Measurements from ENCODE around the gene TIGD6. TPM values are rescaled to one million over a fixed set of nuclear protein-coding genes. Genes with fewer than 3 reads are reported as not detected.

TIGD6 gene
- total and polyA plus RNA-seq, 2 donors (not counting 3 experiments of a cell fraction or from before 2014, with no cell fraction given), result 3.6 to 5.4 TPM

GRCh38 chr5:150023136-150023535 is 22.7 kb upstream of the TIGD6 start:
- no peak overlapping the region for H3K4me3 ChIP-seq (replicated peaks in 1 of 3; ENCODE audit: insufficient read depth in 1 of 3, low read depth in 1 of 3, low read length in 3 of 3)
- no peaks in the 10 kb centered on the region for H3K9me1 ChIP-seq (replicated peaks; ENCODE audit: control insufficient read depth, extremely low read depth, insufficient read depth, low read length)
- H3K27me3 ChIP-seq (ENCODE audit: control insufficient read depth in 2 of 2, insufficient read depth in 2 of 2, low read length in 2 of 2), result no peaks in the 10 kb centered on the region
- peaks cover 18 to 21% of the 10 kb centered on the region in 2 experiments for H3K36me3 ChIP-seq (ENCODE audit: control insufficient read depth in 2 of 2, extremely low read depth in 1 of 2, insufficient read depth in 2 of 2, low read length in 2 of 2)
- H4K20me1 ChIP-seq (replicated peaks; ENCODE audit: control insufficient read depth, extremely low read depth, insufficient read depth, low read length), result no peaks in the 10 kb centered on the region
- ChIA-PET POLR2A (interaction anchor here (1.1 to 1.5 kb wide), 2 partner anchors 8 to 59 kb away, joined by 3 to 5 read pairs; no protein-coding TSS in a partner anchor), CTCF (interaction anchor here (0.6 to 2.8 kb wide), 7 partner anchors 11 to 461 kb away, joined by 3 to 16 read pairs (median 9); partner anchors contain the start of genes HMGXB3 and TIGD6)
- peaks cover 4% of the 10 kb centered on the region for H3K79me2 ChIP-seq (ENCODE audit: control insufficient read depth, insufficient read depth, low read length)
- H3K27ac ChIP-seq (ENCODE audit: insufficient read depth, low read depth, low read length), result peak overlapping the region; percentile 92
- TF ChIP-seq FOS (IDR thresholded peaks at IDR 0.05; ENCODE audit: borderline replicate concordance, insufficient read depth, low read length), result no peak
- BruUV-seq (replicated peaks), result no TSS peak
- H3K4me1 ChIP-seq (ENCODE audit: control insufficient read depth, extremely low read depth, insufficient read depth, low read length), result peaks cover 34% of the 10 kb centered on the region
- H3K9ac ChIP-seq (replicated peaks; ENCODE audit: extremely low read depth, insufficient read depth, low read length), result peak overlapping the region; percentile 16
- FAIRE-seq (no peak), DNase-seq (ENCODE audit: low read depth, low spot score) (no peak)
- intact Hi-C loops (cut with micrococcal nuclease), result no loop called here
- H2AFZ ChIP-seq (ENCODE audit: low read depth, low read length), result no peak overlapping the region
- no peak overlapping the region for H3K4me2 ChIP-seq (ENCODE audit: insufficient read depth, low read length)
- H3K9me3 ChIP-seq (replicated peaks; ENCODE audit: control insufficient read depth, insufficient read depth, low read length), result no peaks in the 10 kb centered on the region
- dilution Hi-C loops (cut with MboI; ENCODE audit: extremely low pct_ligation_motif_present, low sequenced_read_pairs), result no loop called here

- Histone ChIP-seq H3K4me2 (ENCODE audit: insufficient read depth, low read length) (peak overlapping the region; percentile 90), H3K27me3 (ENCODE audit: control insufficient read depth in 2 of 2, insufficient read depth in 2 of 2, low read length in 2 of 2) (no peaks in the 10 kb centered on the region), H3K9me1 (replicated peaks; ENCODE audit: control insufficient read depth, extremely low read depth, insufficient read depth, low read length) (no peaks in the 10 kb centered on the region), H3K79me2 (ENCODE audit: control insufficient read depth, insufficient read depth, low read length) (peaks cover 4% of the 10 kb centered on the region), H3K4me1 (ENCODE audit: control insufficient read depth, extremely low read depth, insufficient read depth, low read length) (peaks cover 38% of the 10 kb centered on the region), H2AFZ (ENCODE audit: low read depth, low read length) (no peak overlapping the region), H3K36me3 (ENCODE audit: control insufficient read depth in 2 of 2, extremely low read depth in 1 of 2, insufficient read depth in 2 of 2, low read length in 2 of 2) (peaks cover 18 to 21% of the 10 kb centered on the region in 2 experiments), H3K27ac (ENCODE audit: insufficient read depth, low read depth, low read length) (peak overlapping the region; percentile 92), H3K9me3 (replicated peaks; ENCODE audit: control insufficient read depth, insufficient read depth, low read length) (no peaks in the 10 kb centered on the region), H4K20me1 (replicated peaks; ENCODE audit: control insufficient read depth, extremely low read depth, insufficient read depth, low read length) (no peaks in the 10 kb centered on the region), H3K4me3 (replicated peaks in 1 of 3; ENCODE audit: insufficient read depth in 1 of 3, low read depth in 1 of 3, low read length in 3 of 3) (peak overlapping the region in 1 of 3 experiments; percentile 29), H3K9ac (replicated peaks; ENCODE audit: extremely low read depth, insufficient read depth, low read length) (peak overlapping the region; percentile 87)
- FAIRE-seq (no peak), DNase-seq (ENCODE audit: low read depth, low spot score) (no peak)
- BruUV-seq (replicated peaks), result no TSS peak
- intact Hi-C loops (cut with micrococcal nuclease) (loop anchor here (1.0 kb wide), 3 partner anchors 21 to 28 kb away; no protein-coding TSS in a partner anchor), dilution Hi-C loops (cut with MboI; ENCODE audit: extremely low pct_ligation_motif_present, low sequenced_read_pairs) (no loop called here)
- POLR2A ChIA-PET, result interaction anchor here (0.9 to 1.5 kb wide), 6 partner anchors 8 to 116 kb away, joined by 3 to 14 read pairs (median 4); partner anchors contain the start of genes HMGXB3 and TIGD6
- no peak for TF ChIP-seq MYC (IDR thresholded peaks at IDR 0.05; ENCODE audit: low read depth, low read length)
- no peak for TF ChIP-seq POLR2A (IDR thresholded peaks at IDR 0.05; ENCODE audit: low read depth, low read length)
- no peak for TF ChIP-seq GATA2 (IDR thresholded peaks at IDR 0.05; ENCODE audit: insufficient read depth, insufficient read length, low read depth, low read length)
- no peak for TF ChIP-seq MAX (IDR thresholded peaks at IDR 0.05; ENCODE audit: insufficient read depth, insufficient read length)
- TF ChIP-seq CTCF (IDR thresholded peaks at IDR 0.05; ENCODE audit: extremely low read depth in 1 of 2, insufficient read depth in 1 of 2, low read depth in 1 of 2, low read length in 2 of 2), result no peak
- CTCF ChIA-PET, result interaction anchor here (0.6 to 2.8 kb wide), 12 partner anchors 11 to 461 kb away, joined by 3 to 16 read pairs (median 7); partner anchors contain the start of genes HMGXB3 and TIGD6
Measured at GRCh38 chr5:150022681-150023080, 22.2 kb upstream of the TIGD6 start.
